Fibroblast of lung (primary cell): ENCODE results near the gene RFX1.

Experiments
- EZH2 ChIP-seq: IDR thresholded peaks from 2 replicates; pipeline ENCODE4 v1.5.1; 2012; ENCODE audit warnings: low read length, control low read depth, mild to moderate bottlenecking; ENCODE audit errors: missing control alignments
- TF ChIP-seq, protein P1 (sequence below), 2 donors: IDR thresholded peaks in 1 of 2; conservative IDR thresholded peaks in 1 of 2; 1 replicate in 1 of 2; 2 replicates in 1 of 2; pipeline ENCODE4 v1.5.1; 2011 to 2012; ENCODE audit warnings: low read length in 2 of 2, control low read depth in 1 of 2, inconsistent platforms in 1 of 2, low read depth in 1 of 2, mild to moderate bottlenecking in 1 of 2

- TF ChIP-seq, protein P1, sequence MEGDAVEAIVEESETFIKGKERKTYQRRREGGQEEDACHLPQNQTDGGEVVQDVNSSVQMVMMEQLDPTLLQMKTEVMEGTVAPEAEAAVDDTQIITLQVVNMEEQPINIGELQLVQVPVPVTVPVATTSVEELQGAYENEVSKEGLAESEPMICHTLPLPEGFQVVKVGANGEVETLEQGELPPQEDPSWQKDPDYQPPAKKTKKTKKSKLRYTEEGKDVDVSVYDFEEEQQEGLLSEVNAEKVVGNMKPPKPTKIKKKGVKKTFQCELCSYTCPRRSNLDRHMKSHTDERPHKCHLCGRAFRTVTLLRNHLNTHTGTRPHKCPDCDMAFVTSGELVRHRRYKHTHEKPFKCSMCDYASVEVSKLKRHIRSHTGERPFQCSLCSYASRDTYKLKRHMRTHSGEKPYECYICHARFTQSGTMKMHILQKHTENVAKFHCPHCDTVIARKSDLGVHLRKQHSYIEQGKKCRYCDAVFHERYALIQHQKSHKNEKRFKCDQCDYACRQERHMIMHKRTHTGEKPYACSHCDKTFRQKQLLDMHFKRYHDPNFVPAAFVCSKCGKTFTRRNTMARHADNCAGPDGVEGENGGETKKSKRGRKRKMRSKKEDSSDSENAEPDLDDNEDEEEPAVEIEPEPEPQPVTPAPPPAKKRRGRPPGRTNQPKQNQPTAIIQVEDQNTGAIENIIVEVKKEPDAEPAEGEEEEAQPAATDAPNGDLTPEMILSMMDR (conservative IDR thresholded peaks at IDR 0.05 in 1 of 2, IDR thresholded peaks at IDR 0.05 in 1 of 2; ENCODE audit: low read depth in 1 of 2, low read length in 2 of 2) = no peak
- TF ChIP-seq EZH2 = no peak
Measured at GRCh38 chr19:13984875-13985741, 21.0 kb downstream of the RFX1 start.
